ENCODE results near the gene BMPR1B. TPM values are rescaled to one million over a fixed set of nuclear protein-coding genes. Genes with fewer than 3 reads are reported as not detected.

The BMPR1B gene
- total and polyA plus RNA-seq, 9 of the 15 experiments (the other 6 are each of a cell fraction or from before 2014, with no cell fraction given), result 0.01 TPM; not detected in 8

DNA sequence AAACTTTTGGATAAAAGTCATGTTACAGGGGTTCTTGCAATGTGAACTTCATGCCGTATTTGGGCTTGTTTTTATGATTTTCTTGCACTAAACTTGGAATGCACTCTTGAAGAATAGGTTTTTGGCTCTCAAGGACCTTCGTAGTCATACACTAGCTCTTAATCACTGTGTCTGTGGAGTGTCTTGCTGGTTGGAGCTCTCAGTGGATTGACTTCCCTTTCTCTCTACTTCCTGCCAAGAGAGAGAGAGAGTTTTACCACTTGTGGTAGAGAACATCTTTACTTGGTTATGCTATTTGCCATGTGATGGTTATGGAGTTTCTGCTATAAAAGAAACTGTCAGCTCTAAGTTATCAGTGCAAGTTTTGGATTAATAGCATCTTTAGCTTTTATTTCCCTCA is 112.4 kb downstream of the BMPR1B start:
- ChIA-PET POLR2A (interaction anchor here (1.4 kb wide), 1 partner anchor 9 kb away, joined by 4 read pairs; no protein-coding TSS in a partner anchor), CTCF (ENCODE audit: low intra/inter-chr PET ratio) (no interaction called here)
- Histone ChIP-seq H3K4me2 (ENCODE audit: insufficient read depth, low read length) (no peak overlapping the region), H3K9me1 (ENCODE audit: control insufficient read depth, insufficient read depth, low read length) (no peaks in the 10 kb centered on the region), H4K20me1 (replicated peaks; ENCODE audit: control insufficient read depth, insufficient read depth, low read length) (no peaks in the 10 kb centered on the region), H3K79me2 (ENCODE audit: control insufficient read depth, insufficient read depth, low read length) (no peaks in the 10 kb centered on the region), H3K36me3 (ENCODE audit: control insufficient read depth, insufficient read depth, low read length) (no peaks in the 10 kb centered on the region), H3K9ac (ENCODE audit: insufficient read depth in 1 of 2, low read depth in 2 of 2, low read length in 2 of 2) (no peak overlapping the region), H3K27me3 (ENCODE audit: control insufficient read depth in 2 of 2, insufficient read depth in 2 of 2, low read length in 2 of 2) (no peaks in the 10 kb centered on the region; a peak in 2 of 5 replicates), H3K9me3 (replicated peaks; ENCODE audit: control insufficient read depth, insufficient read depth, low read depth, low read length) (no peaks in the 10 kb centered on the region), H3K4me3 (no peak overlapping the region), H3K27ac (ENCODE audit: extremely low read depth, low read depth, low read length) (no peak overlapping the region), H2AFZ (ENCODE audit: low read depth, low read length) (no peak overlapping the region), H3K4me1 (replicated peaks in 1 of 2; ENCODE audit: control insufficient read depth in 2 of 2, insufficient read depth in 2 of 2, low read length in 2 of 2) (no peaks in the 10 kb centered on the region)
- DNase-seq (ENCODE audit: extremely low read depth in 1 of 4, low spot score in 3 of 4) (no peak), FAIRE-seq (no peak), ATAC-seq (no peak)
- BruUV-seq (replicated peaks), result no TSS peak
- 0% methylated on average over 2 of the region's 2 CpGs for WGBS (ENCODE audit: insufficient coverage, low coverage, missing lambda C conversion rate)
- in situ Hi-C loops (cut with MboI) (no loop called here), intact Hi-C loops (cut with micrococcal nuclease) (no loop called here)
- TF ChIP-seq ATF7 (IDR thresholded peaks at IDR 0.05), result no peak
- no peak for TF ChIP-seq SMAD1 (IDR thresholded peaks at IDR 0.05; ENCODE audit: low read depth, low read length, partially characterized antibody)
- TF ChIP-seq, protein P1, sequence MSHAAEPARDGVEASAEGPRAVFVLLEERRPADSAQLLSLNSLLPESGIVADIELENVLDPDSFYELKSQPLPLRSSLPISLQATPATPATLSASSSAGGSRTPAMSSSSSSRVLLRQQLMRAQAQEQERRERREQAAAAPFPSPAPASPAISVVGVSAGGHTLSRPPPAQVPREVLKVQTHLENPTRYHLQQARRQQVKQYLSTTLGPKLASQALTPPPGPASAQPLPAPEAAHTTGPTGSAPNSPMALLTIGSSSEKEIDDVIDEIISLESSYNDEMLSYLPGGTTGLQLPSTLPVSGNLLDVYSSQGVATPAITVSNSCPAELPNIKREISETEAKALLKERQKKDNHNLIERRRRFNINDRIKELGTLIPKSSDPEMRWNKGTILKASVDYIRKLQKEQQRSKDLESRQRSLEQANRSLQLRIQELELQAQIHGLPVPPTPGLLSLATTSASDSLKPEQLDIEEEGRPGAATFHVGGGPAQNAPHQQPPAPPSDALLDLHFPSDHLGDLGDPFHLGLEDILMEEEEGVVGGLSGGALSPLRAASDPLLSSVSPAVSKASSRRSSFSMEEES (CRISPR knock-in tag; IDR thresholded peaks at IDR 0.05), result no peak
- TF ChIP-seq SP1 (CRISPR knock-in tag; IDR thresholded peaks at IDR 0.05), result no peak
- no peak for TF ChIP-seq ZKSCAN1 (IDR thresholded peaks at IDR 0.05; ENCODE audit: low read depth, low read length)
- no peak for TF ChIP-seq PHF21A (IDR thresholded peaks at IDR 0.05; ENCODE audit: borderline replicate concordance, low read depth)
- TF ChIP-seq CTBP1 (IDR thresholded peaks at IDR 0.05; ENCODE audit: borderline replicate concordance), result no peak
- no peak for TF ChIP-seq KHSRP (IDR thresholded peaks at IDR 0.05)
- TF ChIP-seq EZH2 (IDR thresholded peaks at IDR 0.05; ENCODE audit: borderline replicate concordance, low read depth, low read length), result no peak
- TF ChIP-seq C11orf30 (IDR thresholded peaks at IDR 0.05; ENCODE audit: low read depth), result no peak
- no peak for TF ChIP-seq ARNT (IDR thresholded peaks at IDR 0.05)
- no peak for TF ChIP-seq BACH1 (tag; IDR thresholded peaks at IDR 0.05)
- TF ChIP-seq CREBBP (IDR thresholded peaks at IDR 0.05; ENCODE audit: low read depth, low read length), result no peak
- no peak for TF ChIP-seq ZEB2 (IDR thresholded peaks at IDR 0.05)
- TF ChIP-seq, protein P2, sequence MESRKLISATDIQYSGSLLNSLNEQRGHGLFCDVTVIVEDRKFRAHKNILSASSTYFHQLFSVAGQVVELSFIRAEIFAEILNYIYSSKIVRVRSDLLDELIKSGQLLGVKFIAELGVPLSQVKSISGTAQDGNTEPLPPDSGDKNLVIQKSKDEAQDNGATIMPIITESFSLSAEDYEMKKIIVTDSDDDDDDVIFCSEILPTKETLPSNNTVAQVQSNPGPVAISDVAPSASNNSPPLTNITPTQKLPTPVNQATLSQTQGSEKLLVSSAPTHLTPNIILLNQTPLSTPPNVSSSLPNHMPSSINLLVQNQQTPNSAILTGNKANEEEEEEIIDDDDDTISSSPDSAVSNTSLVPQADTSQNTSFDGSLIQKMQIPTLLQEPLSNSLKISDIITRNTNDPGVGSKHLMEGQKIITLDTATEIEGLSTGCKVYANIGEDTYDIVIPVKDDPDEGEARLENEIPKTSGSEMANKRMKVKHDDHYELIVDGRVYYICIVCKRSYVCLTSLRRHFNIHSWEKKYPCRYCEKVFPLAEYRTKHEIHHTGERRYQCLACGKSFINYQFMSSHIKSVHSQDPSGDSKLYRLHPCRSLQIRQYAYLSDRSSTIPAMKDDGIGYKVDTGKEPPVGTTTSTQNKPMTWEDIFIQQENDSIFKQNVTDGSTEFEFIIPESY (CRISPR knock-in tag; IDR thresholded peaks at IDR 0.05), result no peak
- no peak for TF ChIP-seq ETV6 (IDR thresholded peaks at IDR 0.05; ENCODE audit: borderline replicate concordance in 1 of 2, low read depth in 2 of 2, low read length in 1 of 2)
- TF ChIP-seq ETV6 (CRISPR knock-in tag; IDR thresholded peaks at IDR 0.05; ENCODE audit: borderline replicate concordance), result no peak
